HG02870 (cell line): ENCODE measurements around the gene ANGPTL2.

Source experiments
- ATAC-seq: cut with Tn5 transposase; IDR thresholded peaks from one replicate; pipeline ENCODE4 v1.9.1; 2021; ENCODE audit warnings: mild to moderate bottlenecking, moderate library complexity; ENCODE audit not compliant: unreplicated experiment

Gene ANGPTL2

GRCh38 chr9:127137640-127138360 is 15.4 kb upstream of the ANGPTL2 start:
- no peak for ATAC-seq

GRCh38 chr9:127136880-127137639 is 14.6 kb upstream of the ANGPTL2 start:
- no peak for ATAC-seq

- no peak for ATAC-seq
These were observed 13.8 kb upstream of the ANGPTL2 start for GRCh38 chr9:127136081-127136879.

GRCh38 chr9:127135056-127135745 is 12.8 kb upstream of the ANGPTL2 start:
- no peak for ATAC-seq

- no peak for ATAC-seq
These were observed 11.3 kb upstream of the ANGPTL2 start for GRCh38 chr9:127133739-127134167.

- ATAC-seq, result no peak
These were observed 10.6 kb upstream of the ANGPTL2 start for GRCh38 chr9:127132921-127133647.

GRCh38 chr9:127132375-127132774 is 9.9 kb upstream of the ANGPTL2 start:
- ATAC-seq, result no peak

- no peak for ATAC-seq
These were observed 9.4 kb upstream of the ANGPTL2 start for GRCh38 chr9:127131871-127132270.

GRCh38 chr9:127130661-127131538 is 8.5 kb upstream of the ANGPTL2 start:
- ATAC-seq, result no peak

GRCh38 chr9:127130235-127130634 is 7.8 kb upstream of the ANGPTL2 start:
- ATAC-seq, result no peak

GRCh38 chr9:127129718-127130085 is 7.3 kb upstream of the ANGPTL2 start:
- ATAC-seq, result no peak

- ATAC-seq, result no peak
These were observed 6.8 kb upstream of the ANGPTL2 start for GRCh38 chr9:127129073-127129717.

GRCh38 chr9:127128341-127129072 is 6.1 kb upstream of the ANGPTL2 start:
- ATAC-seq, result no peak

GRCh38 chr9:127126971-127127370 is 4.5 kb upstream of the ANGPTL2 start:
- ATAC-seq, result no peak

- ATAC-seq, result no peak
These were observed 2.4 kb upstream of the ANGPTL2 start for GRCh38 chr9:127124792-127125191.

GRCh38 chr9:127124111-127124531 is 1.7 kb upstream of the ANGPTL2 start:
- ATAC-seq, result no peak

- ATAC-seq, result no peak
These were observed 842 bp upstream of the ANGPTL2 start for GRCh38 chr9:127123064-127123890.
